Gastrocnemius medialis (tissue), 4 donors: ENCODE data around the gene CPE. TPM values are rescaled to one million over a fixed set of nuclear protein-coding genes. Genes with fewer than 3 reads are reported as not detected.

ENCODE experiments used
- ATAC-seq, 2 donors: fragments of 150-250 bp; one replicate each; pipeline ENCODE4 v1.9.1; 2016
- DNase-seq, 2 donors: peaks; one replicate each; pipeline ENCODE4 v3.0.0-alpha.2; 2019
- H3K27ac ChIP-seq, 4 donors: fragments of 200-600 bp; sonication (generic); 1 replicate in 1 of 4; 2 replicates in 3 of 4; pipeline ENCODE4 v1.5.1; 2016 to 2018; ENCODE audit warnings: mild to moderate bottlenecking in 2 of 4, moderate library complexity in 1 of 4
- H3K27me3 ChIP-seq, 3 donors: fragments of 200-600 bp; sonication (generic) in 2 of 3; 1 replicate in 1 of 3; 2 replicates in 2 of 3; pipeline versions ENCODE4 v1.5.1 to v1.6.0; 2016 to 2019; ENCODE audit warnings: mild to moderate bottlenecking in 1 of 3, moderate library complexity in 1 of 3
- H3K36me3 ChIP-seq, 2 donors: fragments of 200-600 bp; sonication (generic) in 1 of 2; one replicate each; pipeline ENCODE4 v1.5.1; 2017 to 2018
- H3K4me1 ChIP-seq, 2 donors: fragments of 200-600 bp; sonication (generic) in 1 of 2; one replicate each; pipeline ENCODE4 v1.5.1; 2016 to 2017; ENCODE audit warnings: mild to moderate bottlenecking in 2 of 2
- H3K4me3 ChIP-seq, 4 donors: fragments of 200-600 bp; sonication (generic) in 3 of 4; 1 replicate in 1 of 4; 2 replicates in 3 of 4; pipeline ENCODE4 v1.5.1; 2016 to 2019; ENCODE audit warnings: mild to moderate bottlenecking in 2 of 4
- H3K9me3 ChIP-seq, 3 donors: fragments of 200-600 bp; sonication (generic) in 2 of 3; 1 replicate in 1 of 3; 2 replicates in 2 of 3; pipeline ENCODE4 v1.5.1; 2016 to 2019
- POLR2A ChIP-seq, 2 donors: fragments of 450-650 bp; IDR thresholded peaks; one replicate each; pipeline ENCODE4 v1.6.1; 2017; ENCODE audit warnings: antibody characterized with exemption in 2 of 2, mild to moderate bottlenecking in 2 of 2, moderate library complexity in 2 of 2
- in situ Hi-C, 4 donors: fragments of 200-750 bp; cut with MboI; loops; one replicate each; pipeline versions ENCODE4 v1.15.0 to v1.8.0; 2017; ENCODE audit warnings: low sequenced_read_pairs in 4 of 4
- intact Hi-C: fragments of 100-400 bp; cut with DNase I; formaldehyde crosslinking; loops from one replicate; pipeline ENCODE4 v1.15.1; 2023; ENCODE audit warnings: low total_unique reads
- total RNA-seq, 4 donors: library from RNA; depleted of rRNA; stranded (reverse); fragments of >200 nt; gene quantifications; one replicate each; pipeline versions ENCODE4 v1.1.0 to v1.2.3, GENCODE V29; 2016
- TF ChIP-seq, protein P1 (sequence below), 5 experiments: fragments of 450-650 bp in 3 of 5; fragments of 200-600 bp in 2 of 5; sonication (generic) in 2 of 5; IDR thresholded peaks in 4 of 5; conservative IDR thresholded peaks in 1 of 5; 1 replicate in 4 of 5; 2 replicates in 1 of 5; pipeline ENCODE4 v1.5.1; 2016 to 2019; ENCODE audit warnings: antibody characterized with exemption in 5 of 5, mild to moderate bottlenecking in 3 of 5, moderate library complexity in 3 of 5

CPE gene
- total RNA-seq, 4 donors from 2014 or later = 11.8 to 27.6 (median 17.0) TPM

DNA sequence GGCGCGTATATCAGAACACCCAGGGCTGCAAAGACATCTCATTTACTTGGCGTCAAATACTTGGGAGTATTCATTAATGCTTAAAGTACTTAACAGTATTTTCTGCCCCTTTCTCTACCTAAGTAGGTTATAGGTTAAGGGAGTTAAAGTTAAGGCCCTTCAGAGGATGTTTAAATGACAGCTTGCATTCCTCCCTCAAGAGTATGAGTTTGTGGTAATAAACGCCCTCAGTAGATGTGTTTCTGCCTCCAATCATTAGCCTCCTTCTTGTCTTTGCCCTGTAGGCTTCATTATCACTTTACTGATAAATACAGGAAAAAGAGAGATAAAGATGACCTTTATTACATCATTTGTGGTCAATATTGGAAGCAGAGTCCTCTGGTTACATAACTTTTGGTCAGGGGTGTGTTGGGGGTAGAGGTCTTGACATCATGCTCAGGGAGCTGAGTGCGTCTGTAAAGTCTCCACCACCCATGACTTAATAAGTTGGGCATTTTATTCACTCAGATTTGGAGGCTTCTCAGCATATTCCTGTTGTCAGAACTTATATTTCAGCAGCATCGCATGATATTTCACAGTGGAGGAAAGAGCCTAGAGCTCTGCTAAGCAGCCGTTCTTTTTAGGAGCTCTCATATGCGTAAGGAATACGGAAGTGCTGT is 145.9 kb downstream of the CPE start:
- ATAC-seq = no peak
- intact Hi-C loops = no loop called here
- no peaks in the 10 kb centered on the region for H3K4me1 ChIP-seq
- no peak overlapping the region for H3K4me3 ChIP-seq
- in situ Hi-C loops = no loop called here
- H3K9me3 ChIP-seq = no peaks in the 10 kb centered on the region
- H3K36me3 ChIP-seq = no peaks in the 10 kb centered on the region
- no peaks in the 10 kb centered on the region for H3K27me3 ChIP-seq
- DNase-seq = no peak
- no peak for TF ChIP-seq POLR2A (IDR thresholded peaks at IDR 0.05)
- TF ChIP-seq, protein P1, sequence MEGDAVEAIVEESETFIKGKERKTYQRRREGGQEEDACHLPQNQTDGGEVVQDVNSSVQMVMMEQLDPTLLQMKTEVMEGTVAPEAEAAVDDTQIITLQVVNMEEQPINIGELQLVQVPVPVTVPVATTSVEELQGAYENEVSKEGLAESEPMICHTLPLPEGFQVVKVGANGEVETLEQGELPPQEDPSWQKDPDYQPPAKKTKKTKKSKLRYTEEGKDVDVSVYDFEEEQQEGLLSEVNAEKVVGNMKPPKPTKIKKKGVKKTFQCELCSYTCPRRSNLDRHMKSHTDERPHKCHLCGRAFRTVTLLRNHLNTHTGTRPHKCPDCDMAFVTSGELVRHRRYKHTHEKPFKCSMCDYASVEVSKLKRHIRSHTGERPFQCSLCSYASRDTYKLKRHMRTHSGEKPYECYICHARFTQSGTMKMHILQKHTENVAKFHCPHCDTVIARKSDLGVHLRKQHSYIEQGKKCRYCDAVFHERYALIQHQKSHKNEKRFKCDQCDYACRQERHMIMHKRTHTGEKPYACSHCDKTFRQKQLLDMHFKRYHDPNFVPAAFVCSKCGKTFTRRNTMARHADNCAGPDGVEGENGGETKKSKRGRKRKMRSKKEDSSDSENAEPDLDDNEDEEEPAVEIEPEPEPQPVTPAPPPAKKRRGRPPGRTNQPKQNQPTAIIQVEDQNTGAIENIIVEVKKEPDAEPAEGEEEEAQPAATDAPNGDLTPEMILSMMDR (IDR thresholded peaks at IDR 0.05 in 4 of 5, conservative IDR thresholded peaks at IDR 0.05 in 1 of 5) = no peak
- no peak overlapping the region for H3K27ac ChIP-seq

DNA sequence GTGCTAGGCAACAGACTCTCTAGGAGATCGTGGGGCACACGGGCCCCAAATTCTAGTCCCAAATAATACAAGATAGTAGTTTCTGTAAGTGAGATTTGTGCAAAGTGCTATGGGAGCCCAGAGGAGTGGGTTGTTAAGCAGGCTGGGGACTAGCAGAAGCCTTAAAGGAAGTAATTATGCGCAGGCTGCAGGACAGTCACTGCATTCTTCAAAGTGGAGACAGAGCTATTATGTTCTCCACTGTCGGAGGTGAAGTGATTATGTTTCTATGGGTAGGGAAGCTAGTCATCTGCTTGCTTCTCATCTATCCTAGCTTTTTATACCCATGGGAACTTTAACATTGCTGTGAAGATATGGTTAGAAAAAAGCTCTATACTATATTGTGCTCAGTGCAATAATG is 154.2 kb downstream of the CPE start:
- no peaks in the 10 kb centered on the region for H3K9me3 ChIP-seq
- no peak overlapping the region for H3K4me3 ChIP-seq
- H3K4me1 ChIP-seq = no peaks in the 10 kb centered on the region
- TF ChIP-seq, protein P1 (IDR thresholded peaks at IDR 0.05 in 4 of 5, conservative IDR thresholded peaks at IDR 0.05 in 1 of 5) = no peak
- TF ChIP-seq POLR2A (IDR thresholded peaks at IDR 0.05) = no peak
- ATAC-seq = no peak
- DNase-seq = no peak
- intact Hi-C loops (no loop called here), in situ Hi-C loops (loop anchor here in 1 of 4 donors (5.0 kb wide), 1 partner anchor 564 kb away; no protein-coding TSS in a partner anchor)
- no peak overlapping the region for H3K27ac ChIP-seq
- H3K36me3 ChIP-seq = no peaks in the 10 kb centered on the region
- no peaks in the 10 kb centered on the region for H3K27me3 ChIP-seq

DNA sequence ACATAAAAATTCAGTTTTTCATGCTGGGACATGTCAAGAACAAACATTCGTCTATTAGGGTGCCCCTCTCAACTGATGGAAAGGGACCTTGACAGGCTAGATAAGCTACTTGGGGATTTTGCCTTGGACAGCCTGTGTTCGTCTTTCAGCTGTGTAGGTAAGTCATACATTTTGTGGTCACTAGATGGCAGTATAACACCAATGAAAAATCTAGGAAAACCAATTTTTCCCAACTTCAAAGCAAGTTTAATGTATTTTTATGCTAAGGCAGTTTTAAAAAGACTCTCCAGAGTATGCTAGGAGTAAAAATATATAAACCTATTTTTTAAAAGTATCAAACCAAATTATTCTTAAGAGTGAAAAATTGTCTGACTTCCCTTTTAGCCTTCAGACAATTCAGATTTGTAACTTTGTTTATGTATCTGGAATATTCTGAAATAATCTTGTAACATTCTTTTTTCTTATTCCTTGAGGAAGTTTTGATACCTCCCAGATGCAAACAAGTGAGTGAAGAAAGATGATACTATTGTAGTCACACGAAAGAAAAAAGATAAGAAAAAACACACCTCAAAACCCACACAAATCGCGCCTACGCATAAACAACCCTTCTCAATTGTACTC is 158.3 kb downstream of the CPE start:
- in situ Hi-C loops = loop anchor here in 1 of 4 donors (5.0 kb wide), 1 partner anchor 555 kb away; no protein-coding TSS in a partner anchor
- intact Hi-C loops = no loop called here
- TF ChIP-seq, protein P1 (IDR thresholded peaks at IDR 0.05 in 4 of 5, conservative IDR thresholded peaks at IDR 0.05 in 1 of 5) = peak; percentile 56 to 77 (median 63)
- no peak for TF ChIP-seq POLR2A (IDR thresholded peaks at IDR 0.05)
- ATAC-seq = no peak
- Histone ChIP-seq H3K9me3 (no peaks in the 10 kb centered on the region), H3K27ac (no peak overlapping the region), H3K36me3 (no peaks in the 10 kb centered on the region), H3K27me3 (no peaks in the 10 kb centered on the region), H3K4me1 (no peaks in the 10 kb centered on the region), H3K4me3 (no peak overlapping the region)
- DNase-seq = no peak

DNA sequence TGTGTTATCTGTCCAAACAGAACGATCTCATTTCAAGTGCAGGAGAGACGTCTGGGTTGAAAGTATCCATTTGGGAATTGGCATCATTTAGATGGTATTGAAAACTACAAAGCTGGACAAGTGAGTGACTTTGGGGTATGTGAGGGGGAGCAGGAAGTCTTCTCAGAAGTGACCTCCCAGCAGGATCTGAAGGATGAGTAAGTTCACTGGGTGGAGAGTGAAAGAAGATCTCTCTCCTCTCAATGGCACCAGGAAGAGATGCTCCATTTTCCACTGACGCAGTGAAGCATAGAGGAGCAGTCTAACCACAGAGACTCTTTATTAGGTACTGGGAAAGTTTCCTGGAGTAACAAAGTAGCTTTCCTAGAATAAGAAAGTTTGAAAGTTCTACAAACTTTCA is 161.0 kb downstream of the CPE start:
- H3K4me1 ChIP-seq = no peaks in the 10 kb centered on the region
- no peak for DNase-seq
- intact Hi-C loops (loop anchor here (2.0 kb wide), 1 partner anchor 553 kb away; no protein-coding TSS in a partner anchor), in situ Hi-C loops (loop anchor here in 3 of 4 donors (5.0 kb wide), 1 partner anchor 552 kb away; no protein-coding TSS in a partner anchor)
- H3K4me3 ChIP-seq = no peak overlapping the region
- no peaks in the 10 kb centered on the region for H3K36me3 ChIP-seq
- no peak for ATAC-seq
- no peaks in the 10 kb centered on the region for H3K27me3 ChIP-seq
- H3K27ac ChIP-seq = no peak overlapping the region
- TF ChIP-seq, protein P1 (IDR thresholded peaks at IDR 0.05 in 4 of 5, conservative IDR thresholded peaks at IDR 0.05 in 1 of 5) = no peak
- TF ChIP-seq POLR2A (IDR thresholded peaks at IDR 0.05) = no peak
- no peaks in the 10 kb centered on the region for H3K9me3 ChIP-seq
